ENCODE data around the gene ZMYND8. TPM values are rescaled to one million over a fixed set of nuclear protein-coding genes. Genes with fewer than 3 reads are reported as not detected.
"Not testable (repeated sequence)": the region's sequence is repeated elsewhere in the genome, so short reads cannot be mapped to it uniquely, and the experiment has no call there.

ZMYND8 gene
- total RNA-seq, 1 donor from 2014 or later = 13.8 TPM

GRCh38 chr20:47290666-47291430, 65.7 kb downstream of the ZMYND8 start:
- DNase-seq (ENCODE audit: low spot score) (no peak), ATAC-seq (no peak)

GRCh38 chr20:47290008-47290407, 66.5 kb downstream of the ZMYND8 start:
- ATAC-seq (no peak), DNase-seq (ENCODE audit: low spot score) (no peak)

GRCh38 chr20:47289096-47289495, 67.4 kb downstream of the ZMYND8 start:
- DNase-seq (ENCODE audit: low spot score) (no peak), ATAC-seq (no peak)

GRCh38 chr20:47288530-47288929, 68.0 kb downstream of the ZMYND8 start:
- not testable (repeated sequence) for ATAC-seq; DNase-seq (ENCODE audit: low spot score)

- no peak for DNase-seq (ENCODE audit: low spot score)
- ATAC-seq = no peak
These were observed 68.8 kb downstream of the ZMYND8 start for GRCh38 chr20:47287609-47288144.

GRCh38 chr20:47286681-47287080, 69.8 kb downstream of the ZMYND8 start:
- ATAC-seq = no peak
- DNase-seq (ENCODE audit: low spot score) = no peak

GRCh38 chr20:47285189-47285588, 71.3 kb downstream of the ZMYND8 start:
- ATAC-seq = no peak

GRCh38 chr20:47284373-47284772, 72.1 kb downstream of the ZMYND8 start:
- no peak for DNase-seq (ENCODE audit: low spot score)
- no peak for ATAC-seq

More at GRCh38 chr20:47285189-47285588, 71.3 kb downstream of the ZMYND8 start:
- DNase-seq (ENCODE audit: low spot score) = no peak

GRCh38 chr20:47283411-47283810, 73.1 kb downstream of the ZMYND8 start:
- no peak for DNase-seq (ENCODE audit: low spot score)
- no peak for ATAC-seq

- ATAC-seq = no peak
These were observed 73.6 kb downstream of the ZMYND8 start for GRCh38 chr20:47282864-47283263.

GRCh38 chr20:47281376-47281775, 75.1 kb downstream of the ZMYND8 start:
- DNase-seq (ENCODE audit: low spot score) (no peak), ATAC-seq (no peak)

More at GRCh38 chr20:47282864-47283263, 73.6 kb downstream of the ZMYND8 start:
- no peak for DNase-seq (ENCODE audit: low spot score)

GRCh38 chr20:47280668-47281067, 75.8 kb downstream of the ZMYND8 start:
- no peak for ATAC-seq
- no peak for DNase-seq (ENCODE audit: low spot score)

- ATAC-seq (no peak), DNase-seq (ENCODE audit: low spot score) (no peak)
These were observed 76.3 kb downstream of the ZMYND8 start for GRCh38 chr20:47280228-47280627.

GRCh38 chr20:47278907-47279348, 77.6 kb downstream of the ZMYND8 start:
- DNase-seq (ENCODE audit: low spot score) (no peak), ATAC-seq (no peak)

GRCh38 chr20:47277535-47277872, 79.0 kb downstream of the ZMYND8 start:
- ATAC-seq; DNase-seq (ENCODE audit: low spot score): not testable (repeated sequence)

- DNase-seq (ENCODE audit: low spot score) (peak; percentile 49), ATAC-seq (no peak)
These were observed 79.5 kb downstream of the ZMYND8 start for GRCh38 chr20:47276851-47277534.

- DNase-seq (ENCODE audit: low spot score) (no peak), ATAC-seq (no peak)
These were observed 80.2 kb downstream of the ZMYND8 start for GRCh38 chr20:47276251-47276650.

GRCh38 chr20:47275548-47275947, 81.0 kb downstream of the ZMYND8 start:
- ATAC-seq (no peak), DNase-seq (ENCODE audit: low spot score) (no peak)

GRCh38 chr20:47274401-47275108, 81.9 kb downstream of the ZMYND8 start:
- DNase-seq (ENCODE audit: low spot score) = no peak
- peak; percentile 21 for ATAC-seq

- ATAC-seq (no peak), DNase-seq (ENCODE audit: low spot score) (no peak)
These were observed 82.8 kb downstream of the ZMYND8 start for GRCh38 chr20:47273591-47274235.

Measured in left lobe of liver (tissue), 2 donors.